ENCODE data around the gene DNAJC15.

DNA sequence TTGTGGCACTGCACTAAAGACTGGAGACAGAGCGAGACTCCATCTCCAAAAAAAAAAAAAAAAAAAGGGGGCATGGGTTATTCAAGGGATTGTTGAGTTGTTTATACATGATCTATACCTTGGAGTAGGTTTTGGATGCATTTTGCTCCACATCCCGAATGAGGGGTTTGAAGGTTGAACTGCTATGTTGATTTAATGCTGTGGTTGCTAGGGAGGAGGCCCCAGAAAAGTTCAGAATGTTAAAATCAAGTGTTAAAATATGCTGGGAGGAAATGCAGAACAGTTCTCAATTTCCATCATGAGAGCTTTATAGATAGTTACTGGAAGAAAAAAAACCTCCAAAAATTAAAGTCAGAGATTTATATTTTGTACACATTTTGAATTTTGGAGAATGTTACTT, 116.5 kb downstream of the DNAJC15 start:
- TF ChIP-seq SIN3A (IDR thresholded peaks at IDR 0.05; ENCODE audit: borderline replicate concordance, insufficient read depth, low read length): no peak
- TF ChIP-seq POLR2AphosphoS5 (IDR thresholded peaks at IDR 0.05; ENCODE audit: low read depth, low read length): no peak
